ENCODE data around the gene CLDN7. TPM values are rescaled to one million over a fixed set of nuclear protein-coding genes. Genes with fewer than 3 reads are reported as not detected.

CLDN7 gene, protein sequence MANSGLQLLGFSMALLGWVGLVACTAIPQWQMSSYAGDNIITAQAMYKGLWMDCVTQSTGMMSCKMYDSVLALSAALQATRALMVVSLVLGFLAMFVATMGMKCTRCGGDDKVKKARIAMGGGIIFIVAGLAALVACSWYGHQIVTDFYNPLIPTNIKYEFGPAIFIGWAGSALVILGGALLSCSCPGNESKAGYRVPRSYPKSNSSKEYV
- 248 TPM for total RNA-seq

DNA sequence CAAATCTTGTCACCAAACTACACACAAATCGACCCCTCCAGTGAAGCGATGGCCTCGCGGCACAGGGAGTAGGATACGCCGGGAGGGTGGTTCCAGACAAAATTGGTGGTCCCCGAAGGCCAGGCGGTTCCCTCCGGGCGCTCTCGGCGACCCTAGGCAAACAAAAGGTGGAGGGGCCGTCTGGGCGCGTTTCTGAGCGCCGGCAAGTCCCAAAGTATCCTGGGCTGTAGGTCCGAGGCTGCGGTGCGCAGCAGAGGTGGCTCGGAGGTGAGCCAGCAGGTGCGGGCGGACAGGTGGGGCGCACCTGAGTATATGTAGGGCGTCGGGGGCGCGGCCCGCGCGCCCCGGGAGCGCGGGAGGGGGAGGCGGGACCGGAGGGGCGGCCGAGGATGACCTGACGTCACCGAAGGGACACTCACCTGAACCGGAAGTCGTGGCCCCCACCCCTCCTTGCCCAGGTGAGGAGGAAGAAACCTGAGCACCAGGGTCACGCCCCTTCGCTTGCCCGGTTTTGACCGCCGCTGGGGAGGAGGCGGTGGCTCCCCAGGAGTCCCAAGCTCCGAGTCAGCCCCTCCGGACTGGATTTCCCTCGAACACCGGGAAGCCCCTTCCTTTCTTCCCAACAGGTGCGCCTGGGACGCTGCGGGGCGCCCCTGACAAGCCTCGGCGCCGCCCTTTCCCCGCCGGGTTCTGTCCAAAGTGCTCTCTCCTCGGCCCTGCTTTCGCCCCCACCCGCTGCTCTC is at the start of gene CLDN7:
CLDN7 (minus strand) TSS at position 287 of the 743 bp plus-strand sequence. CDS start 435 bp downstream, outside the sequence.
- DNase-seq (ENCODE audit: low spot score) = peak; percentile 84

DNA sequence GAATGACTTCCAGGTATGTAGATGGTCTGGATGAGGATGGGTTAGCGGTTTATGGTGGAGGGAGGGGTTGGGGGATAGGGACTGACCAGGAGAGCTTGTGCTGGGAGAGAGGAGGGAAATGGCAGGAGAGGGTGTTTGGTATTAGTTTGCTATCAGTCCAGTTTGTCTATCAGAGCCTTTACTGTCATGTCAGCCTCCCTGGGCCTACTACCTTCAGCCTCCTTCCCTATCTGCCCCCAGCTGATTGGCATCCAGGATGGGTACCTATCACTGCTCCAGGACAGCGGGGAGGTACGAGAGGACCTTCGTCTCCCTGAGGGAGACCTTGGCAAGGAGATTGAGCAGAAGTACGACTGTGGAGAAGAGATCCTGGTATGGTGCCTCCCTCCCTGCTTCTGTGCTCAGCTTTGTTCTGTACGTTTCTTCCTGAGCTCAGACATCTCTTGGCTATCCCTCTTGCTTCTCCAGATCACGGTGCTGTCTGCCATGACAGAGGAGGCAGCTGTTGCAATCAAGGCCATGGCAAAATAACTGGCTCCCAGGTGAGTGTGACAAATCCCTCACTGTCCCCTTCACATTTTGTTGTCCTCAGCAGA is 48.9 kb upstream of the CLDN7 start:
- DNase-seq (ENCODE audit: low spot score) = no peak

DNA sequence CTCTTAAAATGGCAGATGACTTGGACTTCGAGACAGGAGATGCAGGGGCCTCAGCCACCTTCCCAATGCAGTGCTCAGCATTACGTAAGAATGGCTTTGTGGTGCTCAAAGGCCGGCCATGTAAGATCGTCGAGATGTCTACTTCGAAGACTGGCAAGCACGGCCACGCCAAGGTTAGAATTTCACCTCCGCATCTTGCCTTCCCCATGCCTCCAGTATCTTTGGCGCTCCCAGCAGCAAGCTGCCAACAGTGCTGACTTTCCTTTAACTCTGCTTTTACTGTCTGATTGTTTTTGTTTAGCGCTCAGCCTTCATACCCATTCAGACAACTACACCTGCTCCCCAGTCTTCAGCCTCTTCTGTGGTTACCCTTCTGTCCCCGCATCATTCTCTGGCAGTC is 47.4 kb upstream of the CLDN7 start:
- no peak for DNase-seq (ENCODE audit: low spot score)

DNA sequence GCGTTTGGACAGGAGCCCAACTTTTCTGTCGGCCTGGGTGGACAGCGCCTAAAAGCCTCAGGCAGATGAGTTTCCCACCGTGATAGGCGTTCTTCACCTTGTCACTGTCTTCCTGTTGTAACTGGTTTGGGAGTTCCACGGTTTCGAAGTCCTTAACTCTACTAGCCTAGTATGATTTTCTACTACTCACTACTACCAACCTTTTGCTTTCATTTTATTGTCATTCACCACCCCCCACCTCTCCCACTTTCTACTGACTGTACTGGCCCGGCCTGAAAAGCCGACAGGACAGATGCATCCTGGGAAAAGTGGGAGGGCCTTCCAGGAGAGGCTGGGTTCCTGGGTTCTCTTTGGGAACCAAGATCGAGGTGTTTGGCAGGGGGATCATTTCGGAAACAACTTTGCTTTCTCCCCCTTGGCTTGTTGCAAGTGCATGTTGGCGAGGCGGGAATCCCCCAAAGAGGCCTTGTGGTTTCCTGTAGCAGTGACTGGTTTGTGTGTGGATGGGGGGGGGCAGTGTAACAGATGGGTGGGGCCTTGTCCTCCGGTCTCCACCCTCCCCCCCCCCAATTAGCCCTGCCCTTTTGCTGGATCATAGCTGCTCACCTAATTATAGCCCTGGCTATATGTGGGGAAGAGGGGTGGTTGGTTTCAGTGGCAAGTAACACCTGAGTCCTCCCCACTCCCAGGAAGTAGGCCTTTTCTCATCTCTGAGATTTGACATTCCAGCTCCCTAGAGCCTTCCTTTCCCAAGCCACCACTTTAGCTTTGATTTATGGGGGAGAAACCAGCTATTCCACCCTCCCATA is 46.6 kb upstream of the CLDN7 start:
- DNase-seq (ENCODE audit: low spot score) = peak; percentile 78

DNA sequence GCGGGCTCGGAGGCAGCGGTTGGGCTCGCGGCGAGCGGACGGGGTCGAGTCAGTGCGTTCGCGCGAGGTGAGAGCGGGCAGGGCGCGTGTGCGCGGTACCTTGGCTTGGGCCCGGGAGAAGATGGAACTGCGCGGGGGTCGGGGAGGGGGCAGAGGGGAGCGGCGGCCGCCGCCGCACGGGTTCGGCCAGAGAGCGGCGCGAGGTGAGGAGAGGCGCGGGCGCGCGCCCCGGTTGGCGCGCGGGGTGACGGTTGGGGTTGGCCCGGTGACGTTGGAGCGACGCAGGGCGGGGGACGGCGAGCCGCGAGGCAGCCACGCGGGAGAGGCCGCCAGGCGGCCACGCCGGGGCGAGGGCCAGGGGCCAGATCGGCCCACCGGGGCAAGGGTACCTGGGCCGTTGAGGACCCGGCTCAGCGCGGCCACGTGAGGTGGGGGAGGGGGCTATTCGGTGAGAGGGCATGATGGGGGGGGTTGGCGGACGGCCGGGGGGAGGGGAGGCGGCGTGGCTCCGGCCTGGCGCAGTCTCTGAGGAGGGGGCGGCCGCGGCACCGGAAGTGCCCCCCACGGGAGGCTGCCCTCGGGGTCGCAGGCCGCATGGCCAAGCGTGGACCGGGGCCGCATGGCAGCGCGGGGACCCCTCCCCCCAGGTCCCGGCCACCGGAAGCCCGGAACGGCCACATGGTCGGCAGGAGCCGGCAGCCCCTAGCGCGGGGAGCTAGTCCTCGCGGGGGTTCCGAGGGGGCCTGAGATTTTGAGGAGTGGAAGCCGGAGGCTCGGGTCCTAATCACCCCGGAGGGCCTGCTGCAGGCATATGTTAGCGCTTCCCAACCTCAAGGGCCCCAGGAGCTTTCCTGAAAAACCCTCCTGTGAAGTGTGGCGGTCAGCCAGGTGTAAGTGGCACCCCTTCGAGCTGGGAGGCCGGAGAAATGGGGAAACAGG is 45.7 kb upstream of the CLDN7 start:
- peak; percentile 43 for DNase-seq (ENCODE audit: low spot score)

DNA sequence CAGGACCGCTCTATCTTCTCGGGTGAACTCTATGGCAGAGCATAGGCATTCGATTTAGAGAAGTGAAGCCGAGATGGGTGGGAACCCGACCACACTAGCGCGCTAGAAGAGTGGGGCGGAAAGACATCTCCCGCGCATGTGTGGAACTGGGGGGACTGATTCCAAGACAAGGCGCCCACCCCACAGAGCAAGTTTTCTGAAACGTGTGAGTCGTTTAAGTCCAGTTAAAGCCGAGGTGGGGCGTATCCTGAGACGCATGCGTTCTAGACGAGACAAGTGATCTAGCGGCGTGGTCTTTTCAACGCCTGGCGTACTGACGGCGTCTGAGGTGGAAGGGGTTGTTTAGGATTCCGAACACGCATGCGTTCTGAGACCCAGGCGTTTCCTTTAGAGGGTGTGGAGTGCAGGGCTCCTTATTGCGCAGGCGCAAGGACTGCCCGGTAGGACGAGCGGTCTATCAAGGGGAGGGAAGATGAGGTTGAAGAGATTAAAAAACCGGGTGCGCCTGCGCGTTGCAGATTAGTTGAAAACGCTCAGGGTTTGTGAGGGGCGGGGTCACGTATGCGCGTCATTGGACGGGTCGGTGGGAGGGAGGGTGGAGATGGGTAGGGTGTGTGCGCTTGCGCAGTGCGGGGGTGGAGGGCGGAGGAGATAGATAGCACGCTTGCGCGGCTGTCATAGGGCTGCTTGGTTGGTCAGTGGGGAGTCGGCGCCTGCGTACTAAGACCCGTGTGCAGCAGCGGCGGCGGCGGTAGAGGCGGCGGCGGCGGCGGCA is 44.8 kb upstream of the CLDN7 start, which contains the start of gene EIF5A:
EIF5A (plus strand) TSS at position 718 of the 775 bp plus-strand sequence. CDS start 2,008 bp downstream, outside the sequence.
- peak; percentile 100 for DNase-seq (ENCODE audit: low spot score)

DNA sequence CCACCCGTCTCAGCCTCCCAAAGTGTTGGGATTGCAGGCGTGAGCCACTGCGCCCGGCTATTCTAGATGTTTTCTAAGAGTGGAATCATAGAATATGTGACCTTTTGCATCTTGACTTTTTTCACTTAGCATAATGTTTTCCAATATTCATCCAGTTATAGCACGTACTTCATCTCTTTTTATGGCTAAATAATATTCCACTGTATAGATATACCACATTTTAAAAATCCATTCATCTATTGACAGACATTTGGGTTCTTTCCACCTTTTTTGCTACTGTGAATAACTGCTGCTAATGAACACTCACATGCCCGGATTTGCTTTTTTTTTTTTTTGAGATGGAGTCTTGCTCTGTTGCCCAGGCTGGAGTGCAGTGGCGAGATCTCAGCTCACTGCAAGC is 41.9 kb upstream of the CLDN7 start:
- DNase-seq (ENCODE audit: low spot score) = no peak

DNA sequence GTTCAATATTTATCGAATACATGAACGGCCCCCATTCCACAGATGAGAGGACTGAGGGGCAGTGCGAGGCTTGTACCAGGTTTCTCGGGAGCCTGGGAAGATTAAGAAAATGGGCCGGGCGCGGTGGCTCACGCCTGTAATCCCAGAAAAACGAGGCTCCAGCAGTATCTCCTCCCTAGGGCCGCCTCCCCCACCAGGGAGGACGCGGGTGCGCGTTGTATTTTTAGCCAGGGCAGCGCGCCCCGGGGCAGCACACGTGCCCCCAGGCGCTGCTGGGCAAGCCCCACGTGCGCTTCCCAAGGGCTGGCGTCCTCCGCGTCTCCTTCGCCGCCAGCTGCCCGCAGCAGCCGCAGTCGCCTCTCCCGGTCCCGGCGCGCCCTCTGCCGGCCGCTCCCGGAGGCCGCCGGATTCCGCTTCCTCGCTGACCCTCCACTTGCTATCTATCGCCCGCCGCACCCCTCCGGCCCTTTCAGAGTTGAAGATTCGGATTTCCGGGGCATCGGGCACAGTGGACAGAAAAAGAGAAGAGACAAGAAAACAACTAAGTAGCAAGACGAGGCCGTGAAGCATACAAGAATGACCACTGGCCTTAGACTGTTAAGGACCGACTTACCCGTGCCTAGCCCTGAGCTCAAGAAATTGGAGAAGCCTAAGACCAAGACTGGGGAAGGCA is 34.0 kb upstream of the CLDN7 start:
- peak; percentile 73 for DNase-seq (ENCODE audit: low spot score)

DNA sequence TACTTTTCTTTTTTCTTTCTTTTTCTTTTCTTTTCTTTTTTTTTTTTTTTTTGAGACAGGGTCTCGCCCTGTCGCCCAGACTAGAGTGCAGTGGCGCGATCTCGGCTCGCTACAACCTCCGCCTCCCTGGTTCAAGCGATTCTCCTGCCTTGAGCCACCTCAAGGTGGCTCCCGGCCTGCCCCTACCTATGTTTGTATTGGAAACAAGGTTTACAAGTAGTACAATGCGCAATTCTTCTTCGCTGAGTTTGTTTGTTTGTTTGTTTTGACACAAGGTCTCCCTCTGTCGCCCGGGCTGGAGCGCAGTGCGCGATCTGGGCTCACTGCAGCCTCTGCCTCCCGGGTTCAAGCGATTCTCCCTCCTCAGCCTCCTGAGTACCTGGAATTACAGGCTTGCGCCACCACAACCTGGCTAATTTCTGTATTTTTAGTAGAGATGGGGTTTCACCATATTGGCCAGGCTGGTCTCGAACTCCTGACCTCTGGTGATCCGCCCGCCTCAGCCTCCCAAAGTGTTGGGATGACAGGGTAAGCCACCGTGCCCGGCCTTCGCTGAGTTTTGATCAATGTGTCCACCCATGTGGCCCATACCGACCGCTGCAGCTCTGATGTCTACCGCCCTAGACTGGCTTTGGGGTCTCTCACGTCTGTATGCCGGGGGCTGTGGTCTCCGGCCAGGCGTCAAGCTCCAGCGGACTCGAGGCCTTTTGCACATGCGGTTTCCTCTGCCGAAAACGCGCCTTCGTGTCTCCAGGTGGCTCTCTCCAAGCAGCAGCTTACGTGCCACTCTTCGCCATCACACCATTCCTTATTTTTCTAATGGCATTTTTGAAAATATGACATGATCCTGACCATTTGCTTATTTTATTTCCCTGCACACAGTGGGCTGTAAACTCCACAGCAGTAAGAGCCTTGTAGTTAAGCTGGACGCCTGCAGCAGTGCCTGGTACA is 33.2 kb upstream of the CLDN7 start:
- DNase-seq (ENCODE audit: low spot score) = no peak

DNA sequence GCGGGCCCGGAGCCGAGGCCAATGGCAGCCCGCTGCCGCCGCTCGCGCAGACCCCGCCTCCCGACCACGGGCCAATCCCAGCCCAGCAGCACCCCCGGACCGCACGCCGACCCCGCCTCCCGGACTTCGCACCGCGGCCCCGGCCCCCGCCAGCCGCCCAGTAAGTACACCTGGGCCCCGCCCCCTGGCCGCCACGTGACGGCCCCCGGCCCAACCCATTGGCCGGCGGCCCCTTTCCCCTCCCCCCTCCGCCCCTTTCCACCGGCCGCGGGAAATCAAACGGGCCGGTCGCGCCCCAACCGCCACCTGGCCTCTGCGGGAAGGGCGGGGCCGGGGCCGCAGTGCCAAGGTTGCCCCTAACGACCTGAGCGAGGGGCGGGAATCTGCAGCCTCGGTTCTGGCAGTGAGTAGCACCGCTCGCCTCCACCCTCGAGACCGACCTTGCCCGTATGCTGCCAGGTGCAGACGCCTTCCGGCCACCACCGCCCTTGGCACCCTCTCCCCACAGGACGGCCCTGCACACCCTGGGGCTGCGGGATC is 32.4 kb upstream of the CLDN7 start, which contains the start of gene YBX2:
YBX2 (minus strand) TSS at position 26 of the 540 bp plus-strand sequence. CDS start 139 bp downstream, outside the sequence.
- DNase-seq (ENCODE audit: low spot score) = peak; percentile 67

DNA sequence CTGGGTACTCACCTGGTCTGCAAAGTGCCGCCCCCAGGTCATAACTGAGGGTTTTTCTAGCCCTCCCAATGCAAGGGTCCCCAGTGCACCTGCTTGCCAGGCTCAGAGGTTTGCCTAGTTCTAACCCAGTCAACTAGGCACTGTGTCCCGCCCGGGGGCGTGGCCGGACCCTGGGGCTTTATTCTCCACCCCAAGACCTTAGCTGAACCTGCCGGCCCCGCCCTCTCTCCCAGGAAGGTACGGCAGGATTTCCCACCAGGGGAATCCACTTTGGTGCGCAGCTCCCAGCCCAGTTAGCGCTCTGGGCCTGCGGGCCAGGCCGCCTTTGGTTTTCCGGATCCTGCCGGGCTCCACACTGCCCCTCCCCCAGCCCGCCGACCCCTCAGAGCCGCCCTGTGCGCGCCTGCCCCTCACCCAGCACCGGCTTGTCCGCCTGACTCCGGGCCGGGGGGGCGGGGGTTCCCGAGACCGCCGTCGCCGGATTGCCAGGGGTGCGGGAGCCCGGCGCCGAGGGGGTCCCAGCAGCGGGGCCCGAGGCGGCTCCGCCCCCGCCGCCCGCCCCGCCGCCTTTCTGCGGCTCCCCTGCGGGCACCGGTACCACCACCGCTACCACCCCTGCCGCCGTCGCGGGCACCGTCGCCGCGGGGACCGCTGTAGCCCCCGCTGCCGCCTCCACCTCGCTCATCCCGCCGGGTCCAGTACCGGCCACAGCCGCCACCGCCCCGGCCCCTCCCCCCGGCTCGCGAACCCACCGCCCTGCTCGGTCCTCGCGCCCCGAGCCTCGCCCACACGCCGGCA is 31.7 kb upstream of the CLDN7 start:
- DNase-seq (ENCODE audit: low spot score) = peak; percentile 32

DNA sequence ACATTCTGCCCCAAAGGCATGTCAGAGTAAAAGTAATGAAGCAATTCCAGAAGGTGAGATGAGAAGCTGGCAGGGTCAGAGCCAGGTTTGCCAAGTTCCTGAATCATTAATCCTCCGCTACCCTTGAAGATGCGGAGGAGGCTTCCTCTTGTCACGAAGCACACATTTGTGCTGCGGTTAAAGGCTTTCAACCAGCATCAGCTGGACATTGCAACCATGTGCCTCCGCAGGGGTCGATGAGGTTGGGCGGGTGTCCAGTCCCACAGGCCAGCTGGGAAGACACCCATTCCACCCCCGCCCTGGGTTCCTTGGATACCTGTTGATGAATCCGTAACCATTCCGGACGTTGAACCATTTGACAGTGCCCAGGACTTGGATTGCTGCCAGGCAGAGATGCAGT is 30.9 kb upstream of the CLDN7 start:
- DNase-seq (ENCODE audit: low spot score) = no peak

DNA sequence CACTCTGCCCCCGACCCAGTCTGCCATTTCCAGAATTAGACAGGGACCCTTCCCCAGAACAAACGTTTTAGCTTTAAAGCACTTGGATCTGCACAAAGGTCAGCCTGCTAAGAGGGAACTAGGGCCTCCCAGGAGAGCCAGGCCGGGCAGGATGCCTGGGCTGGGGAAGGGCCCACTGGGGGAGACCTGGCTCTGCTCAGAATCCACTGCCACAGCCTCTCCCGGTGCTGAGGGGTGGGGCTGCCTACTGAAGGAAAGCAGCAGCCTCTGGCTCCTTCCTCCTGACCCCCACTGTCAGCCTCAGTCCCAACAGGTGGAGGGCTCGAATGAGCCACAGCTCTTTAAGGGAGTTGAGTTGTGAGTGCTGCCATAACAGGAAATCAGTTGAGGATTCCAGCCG is 30.5 kb upstream of the CLDN7 start:
- no peak for DNase-seq (ENCODE audit: low spot score)

DNA sequence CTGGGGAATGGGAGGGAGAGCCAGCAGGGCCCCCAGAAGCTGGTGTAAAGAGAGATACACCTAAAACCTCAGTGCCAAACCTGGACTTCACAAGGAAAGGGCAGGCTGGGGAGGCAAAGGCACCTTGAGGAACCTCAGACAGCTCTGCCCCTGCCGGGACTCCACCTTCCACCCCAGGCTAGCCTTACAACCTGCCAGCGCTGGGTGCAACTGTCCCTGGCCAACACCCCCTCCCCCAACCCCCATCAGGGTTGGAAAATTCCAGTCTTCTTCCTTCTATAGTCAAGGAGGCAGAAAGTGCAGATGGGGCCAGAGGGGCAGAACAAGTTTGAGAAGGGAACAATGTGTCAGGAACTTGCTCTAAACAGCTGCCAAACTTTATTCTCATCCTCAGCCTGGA is 29.9 kb upstream of the CLDN7 start:
- no peak for DNase-seq (ENCODE audit: low spot score)

DNA sequence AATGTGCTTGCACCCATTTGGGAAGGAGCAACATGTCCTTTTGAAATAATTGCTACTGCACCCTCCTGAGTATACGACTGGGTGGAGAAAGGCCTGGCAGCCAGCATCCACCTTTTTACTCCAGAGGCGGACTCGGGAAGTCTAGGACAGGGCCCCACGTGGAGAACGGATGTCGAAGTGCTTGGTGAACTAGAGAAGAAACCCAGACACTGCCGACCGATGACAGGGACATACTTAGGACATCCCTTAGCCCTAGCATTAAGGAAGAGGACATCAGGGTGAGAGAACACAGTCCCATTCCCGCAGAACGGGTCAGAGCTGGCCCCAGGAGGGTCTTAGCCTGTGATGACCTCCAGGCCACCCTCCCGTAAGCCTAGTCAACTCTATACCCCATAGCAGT is 28.4 kb upstream of the CLDN7 start:
- DNase-seq (ENCODE audit: low spot score) = no peak

DNA sequence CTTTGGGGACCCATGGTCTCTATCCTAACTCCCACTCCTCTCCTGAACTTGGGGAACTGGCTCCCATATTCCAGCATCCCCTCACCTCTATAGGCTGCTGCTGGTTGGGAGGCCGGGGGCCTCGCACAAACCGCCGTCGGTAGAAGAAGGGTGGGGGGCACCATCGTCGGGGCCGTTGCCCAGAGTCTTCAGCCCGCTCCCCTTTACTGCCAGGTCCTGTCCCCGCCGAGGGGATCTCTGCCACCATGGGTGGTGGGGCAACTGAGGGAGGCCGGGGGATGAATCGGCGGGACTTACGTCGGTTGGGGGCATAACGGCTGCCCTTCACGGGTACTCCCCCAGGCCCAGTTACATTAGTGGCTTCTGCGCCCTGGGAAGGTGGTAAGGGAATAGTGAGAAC is 27.9 kb upstream of the CLDN7 start:
- no peak for DNase-seq (ENCODE audit: low spot score)

All from mucosa of gallbladder (tissue), 1 donor.